GM12865 (cell line): ENCODE data around the gene FHAD1.

ENCODE experiments used
- DNase-seq: peaks from one replicate; pipeline ENCODE4 v3.0.0; 2010; ENCODE audit warnings: low read depth
- H3K4me3 ChIP-seq: 2 replicates; pipeline ENCODE4 v1.5.1; 2011; ENCODE audit warnings: mild to moderate bottlenecking, low read depth, low read length, control low read depth
- TF ChIP-seq, protein P1 (sequence below): IDR thresholded peaks from 2 replicates; pipeline ENCODE4 v1.5.1; 2011; ENCODE audit warnings: low read length, control low read depth, low read depth, inconsistent platforms; ENCODE audit not compliant: insufficient read depth; ENCODE audit errors: missing control alignments

FHAD1 gene

DNA sequence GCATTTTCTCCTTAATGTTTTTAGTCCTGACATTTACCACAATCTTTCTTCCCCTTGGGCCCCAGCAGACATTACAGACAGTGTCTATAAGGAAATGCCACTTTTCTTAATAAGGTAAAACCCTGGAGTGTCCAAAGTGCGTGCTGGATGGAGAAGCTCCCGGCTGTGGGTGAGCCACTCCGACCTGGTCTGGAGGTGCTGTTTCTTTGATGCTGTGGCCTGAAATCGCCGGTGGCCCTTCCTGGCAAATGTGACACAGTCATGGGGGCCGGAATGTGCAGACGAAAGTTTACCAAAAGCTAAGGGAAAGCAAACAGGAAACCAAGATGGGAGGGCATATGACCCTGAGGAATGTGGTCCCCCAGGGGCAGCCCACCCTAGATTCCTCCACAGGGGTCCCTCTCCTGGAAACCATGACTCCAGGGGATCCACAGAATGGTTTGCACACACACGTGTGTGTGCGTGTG is 77.9 kb downstream of the FHAD1 start:
- TF ChIP-seq, protein P1, sequence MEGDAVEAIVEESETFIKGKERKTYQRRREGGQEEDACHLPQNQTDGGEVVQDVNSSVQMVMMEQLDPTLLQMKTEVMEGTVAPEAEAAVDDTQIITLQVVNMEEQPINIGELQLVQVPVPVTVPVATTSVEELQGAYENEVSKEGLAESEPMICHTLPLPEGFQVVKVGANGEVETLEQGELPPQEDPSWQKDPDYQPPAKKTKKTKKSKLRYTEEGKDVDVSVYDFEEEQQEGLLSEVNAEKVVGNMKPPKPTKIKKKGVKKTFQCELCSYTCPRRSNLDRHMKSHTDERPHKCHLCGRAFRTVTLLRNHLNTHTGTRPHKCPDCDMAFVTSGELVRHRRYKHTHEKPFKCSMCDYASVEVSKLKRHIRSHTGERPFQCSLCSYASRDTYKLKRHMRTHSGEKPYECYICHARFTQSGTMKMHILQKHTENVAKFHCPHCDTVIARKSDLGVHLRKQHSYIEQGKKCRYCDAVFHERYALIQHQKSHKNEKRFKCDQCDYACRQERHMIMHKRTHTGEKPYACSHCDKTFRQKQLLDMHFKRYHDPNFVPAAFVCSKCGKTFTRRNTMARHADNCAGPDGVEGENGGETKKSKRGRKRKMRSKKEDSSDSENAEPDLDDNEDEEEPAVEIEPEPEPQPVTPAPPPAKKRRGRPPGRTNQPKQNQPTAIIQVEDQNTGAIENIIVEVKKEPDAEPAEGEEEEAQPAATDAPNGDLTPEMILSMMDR, result no peak
- no peak for DNase-seq
- no peak overlapping the region for H3K4me3 ChIP-seq

DNA sequence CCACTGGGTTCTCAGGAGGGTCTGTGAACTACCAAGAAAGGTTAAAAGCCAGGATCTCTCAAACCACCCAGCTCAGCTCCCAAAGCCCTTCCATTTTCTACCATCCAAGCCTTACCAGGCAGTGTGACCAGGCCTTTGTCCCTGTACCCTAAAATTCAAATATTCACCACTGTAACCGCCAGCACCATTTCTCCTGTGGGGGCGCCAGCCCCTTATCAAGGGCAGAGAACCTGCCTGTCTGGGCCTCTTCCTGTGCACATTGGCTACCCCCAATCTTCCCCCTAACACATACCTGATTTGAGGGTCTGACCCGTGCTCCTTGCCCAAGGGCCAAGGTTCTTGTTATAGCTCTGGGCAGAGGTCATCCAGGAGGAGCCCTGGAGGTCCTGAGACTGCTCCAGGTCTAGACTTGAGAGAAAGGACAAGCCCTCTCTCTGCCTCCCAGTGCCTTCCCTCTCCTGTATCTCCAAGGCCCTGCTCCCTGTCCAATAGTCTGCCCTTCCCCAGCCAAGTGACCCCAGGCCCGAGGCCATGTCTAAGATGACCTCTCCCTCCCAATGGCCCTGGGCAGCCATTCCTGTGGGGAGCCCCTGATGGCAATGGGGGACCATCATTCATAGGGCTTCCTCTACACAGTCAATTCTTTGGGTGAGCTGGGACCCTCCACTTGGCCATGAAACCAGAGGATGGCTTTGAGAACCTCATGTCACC is 78.5 kb downstream of the FHAD1 start:
- TF ChIP-seq, protein P1, result no peak
- DNase-seq, result no peak
- no peak overlapping the region for H3K4me3 ChIP-seq

DNA sequence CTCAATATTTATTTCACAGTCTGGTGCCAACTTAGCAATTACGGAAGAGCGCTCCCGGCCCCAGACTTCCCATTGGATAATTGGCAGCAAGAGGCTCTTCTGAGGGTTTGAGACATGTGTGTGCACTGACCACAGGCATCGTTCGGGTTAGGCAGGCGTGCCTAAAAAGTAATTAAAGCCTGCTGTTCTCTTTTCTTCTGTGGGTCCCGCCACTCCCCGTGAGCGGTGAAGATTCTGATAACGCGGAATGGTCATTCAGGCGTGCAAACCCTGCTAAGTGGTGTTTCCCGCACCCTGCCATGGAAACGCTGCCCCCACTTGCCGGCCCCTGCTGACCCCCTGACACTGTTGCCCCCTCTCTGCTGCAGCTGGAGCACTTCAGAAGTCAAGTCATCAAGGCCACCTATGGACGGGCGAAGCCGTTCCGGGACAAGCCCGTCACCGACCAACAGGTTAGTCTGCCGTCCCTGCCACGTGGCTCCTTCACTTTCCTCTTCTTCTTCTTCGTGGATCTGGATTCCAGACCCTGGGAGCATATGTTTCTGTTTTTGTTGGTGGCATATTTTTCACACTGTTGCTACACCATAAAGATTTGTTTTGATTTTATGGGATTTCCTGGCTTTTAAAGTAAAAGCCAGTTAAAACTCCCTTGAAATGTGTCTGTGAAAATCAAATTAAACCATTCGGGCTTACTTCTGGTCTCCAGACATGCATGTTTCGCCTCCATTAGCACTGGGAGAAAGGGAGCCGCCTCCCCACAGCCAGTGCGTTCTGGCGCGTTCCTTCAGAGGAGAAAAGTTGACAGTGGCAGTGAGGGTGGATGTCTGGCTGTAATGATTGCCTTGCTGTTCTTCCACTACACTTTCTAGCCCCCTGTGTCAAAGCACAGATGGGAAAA is 79.9 kb downstream of the FHAD1 start:
- DNase-seq, result no peak
- TF ChIP-seq, protein P1, result no peak
- no peak overlapping the region for H3K4me3 ChIP-seq

DNA sequence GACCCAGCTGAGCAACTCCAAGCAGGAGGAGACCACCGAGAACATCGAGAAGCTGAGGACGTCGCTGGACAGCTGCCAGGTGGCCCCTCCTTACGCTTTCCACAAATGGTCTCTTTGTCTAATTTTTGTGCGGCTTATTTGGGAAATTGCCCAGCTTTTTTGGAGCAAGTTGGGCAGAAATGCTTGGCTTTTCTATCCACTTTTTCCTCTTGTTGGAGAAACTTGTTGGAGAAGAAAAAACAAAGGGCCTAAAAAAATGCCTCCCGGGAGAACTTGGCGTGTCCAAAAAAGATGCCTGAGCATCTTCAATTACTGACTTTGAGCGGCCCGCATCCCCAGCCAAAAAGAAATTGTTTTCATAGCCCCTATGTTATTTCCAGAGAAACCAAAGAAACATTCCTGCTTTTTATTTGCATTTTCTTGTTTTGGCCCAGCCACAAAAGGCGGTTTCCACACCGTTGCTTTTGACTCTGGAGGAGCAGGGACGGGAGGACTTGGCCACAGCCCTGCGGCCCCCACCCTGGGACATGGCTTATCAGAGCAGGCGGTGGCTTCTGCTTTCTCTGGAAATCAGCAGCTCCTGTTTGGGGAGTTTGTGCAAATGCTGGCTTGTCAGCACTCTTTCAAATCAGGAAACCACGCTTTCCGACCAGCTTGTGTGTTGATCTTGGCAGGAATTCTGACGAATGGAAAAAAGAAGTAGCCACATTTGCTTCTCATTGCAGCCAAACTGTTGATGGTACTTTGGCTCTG is 81.5 kb downstream of the FHAD1 start:
- H3K4me3 ChIP-seq, result no peak overlapping the region
- TF ChIP-seq, protein P1, result no peak
- no peak for DNase-seq

DNA sequence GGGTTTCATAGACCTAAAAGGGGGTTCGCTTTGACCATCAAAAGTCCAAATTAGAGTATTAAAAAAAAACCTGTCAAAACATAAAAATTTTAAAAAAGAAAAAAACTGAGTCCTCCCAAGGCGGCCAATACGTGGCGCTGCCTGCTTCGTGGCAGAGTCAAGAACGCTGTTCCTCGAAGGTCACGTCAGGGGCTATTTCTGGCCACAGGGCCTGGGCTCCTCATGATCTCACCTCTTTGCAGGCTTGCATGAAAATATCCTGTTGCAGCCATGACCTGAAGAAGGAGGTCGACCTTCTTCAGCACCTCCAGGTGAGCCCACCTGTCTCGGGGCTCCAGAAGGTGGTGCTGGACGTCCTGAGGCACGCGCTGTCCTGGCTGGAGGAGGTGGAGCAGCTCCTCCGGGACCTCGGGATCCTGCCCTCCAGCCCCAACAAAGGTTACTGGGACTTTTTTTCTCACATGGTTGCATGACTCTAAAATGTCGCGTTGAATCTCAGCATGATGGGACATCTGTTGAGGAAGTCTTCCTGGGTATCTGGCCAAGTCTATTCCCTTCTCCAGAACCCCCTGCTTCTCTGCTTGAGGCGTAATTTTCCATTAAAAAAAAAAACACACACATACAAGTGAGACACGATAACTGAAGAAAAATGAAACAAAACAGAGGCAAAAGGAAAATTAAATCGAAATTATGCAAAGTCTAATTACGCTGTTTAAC is 82.2 kb downstream of the FHAD1 start:
- TF ChIP-seq, protein P1, result no peak
- DNase-seq, result no peak
- H3K4me3 ChIP-seq, result no peak overlapping the region

DNA sequence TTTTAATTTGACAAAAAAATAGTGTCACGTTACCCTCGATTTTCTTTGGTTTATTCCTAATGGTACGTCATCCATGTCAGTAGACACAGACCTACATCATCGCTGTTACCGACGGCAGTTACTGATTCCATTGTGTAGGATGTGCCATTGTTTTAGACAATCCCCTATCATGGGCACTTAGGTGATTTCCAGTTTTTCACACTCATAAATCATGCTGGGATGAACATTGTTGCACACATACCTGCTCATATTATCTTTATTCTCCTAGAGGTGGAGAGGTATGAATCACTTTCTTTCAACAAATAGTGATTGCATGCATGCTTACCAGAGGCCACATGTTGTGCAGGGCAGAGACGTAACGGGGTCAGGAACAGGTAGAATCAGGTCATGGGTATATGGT is 83.0 kb downstream of the FHAD1 start:
- DNase-seq, result no peak
- TF ChIP-seq, protein P1, result no peak
- no peak overlapping the region for H3K4me3 ChIP-seq
